Measurements from ENCODE around the gene LITAFD. TPM values are rescaled to one million over a fixed set of nuclear protein-coding genes. Genes with fewer than 3 reads are reported as not detected.

The LITAFD gene
- polyA plus RNA-seq, 3 donors = not detected

GRCh38 chr16:8845699-8846298, 36.4 kb upstream of the LITAFD start:
- peaks cover 49% of the 10 kb centered on the region for H4K20me1 ChIP-seq (ENCODE audit: insufficient read depth, low read length)
- no peak for DNase-seq
- peaks cover 24 to 39% of the 10 kb centered on the region in 2 donors for H3K4me1 ChIP-seq (ENCODE audit: control insufficient read depth in 1 of 2, insufficient read depth in 2 of 2, low read length in 2 of 2)
- H3K9ac ChIP-seq (ENCODE audit: insufficient read depth, low read length, poor library complexity, severe bottlenecking) = no peak overlapping the region
- peaks cover 16% of the 10 kb centered on the region for H3K79me2 ChIP-seq (ENCODE audit: insufficient read depth, low read length)
- no peak overlapping the region for H3K27ac ChIP-seq (ENCODE audit: low read depth in 1 of 2, low read length in 2 of 2)
- H3K4me1 Mint-ChIP-seq = peaks cover 54% of the 10 kb centered on the region
- no peak for TF ChIP-seq CTCF (IDR thresholded peaks at IDR 0.05)
- H3K9me3 ChIP-seq (replicated peaks in 1 of 2; ENCODE audit: control insufficient read depth in 1 of 2, insufficient read depth in 1 of 2, low read length in 2 of 2) = no peaks in the 10 kb centered on the region
- H3K4me2 ChIP-seq (replicated peaks; ENCODE audit: extremely low read depth, low read length, poor library complexity, severe bottlenecking) = no peak overlapping the region
- intact Hi-C loops (cut with micrococcal nuclease) = no loop called here
- H3K36me3 ChIP-seq (replicated peaks in 1 of 2; ENCODE audit: control insufficient read depth in 1 of 2, insufficient read depth in 2 of 2, low read length in 2 of 2) = peaks cover 13 to 34% of the 10 kb centered on the region in 2 donors
- H3K27me3 ChIP-seq (ENCODE audit: control insufficient read depth in 2 of 2, insufficient read depth in 2 of 2, low read length in 2 of 2) = no peaks in the 10 kb centered on the region
- 100% methylated on average over 4 of the region's 7 CpGs for WGBS (ENCODE audit: insufficient coverage)
- H3K4me3 ChIP-seq (replicated peaks in 1 of 3; ENCODE audit: low read depth in 2 of 3, low read length in 3 of 3) = no peak overlapping the region
- H2AFZ ChIP-seq (ENCODE audit: insufficient read depth, low read depth, low read length, poor library complexity, severe bottlenecking) = no peak overlapping the region
- H3K4me3 Mint-ChIP-seq = no peak overlapping the region
- H3K36me3 Mint-ChIP-seq = peaks cover 64 to 75% of the 10 kb centered on the region in 2 donors
- H3K9me3 Mint-ChIP-seq = peaks cover 0 to 2% (median 0%) of the 10 kb centered on the region in 7 donors
- H3K27me3 Mint-ChIP-seq (ENCODE audit: low read depth in 3 of 3) = peaks cover 4 to 8% (median 5%) of the 10 kb centered on the region in 3 donors
- no peak overlapping the region for H3K27ac Mint-ChIP-seq

- Histone ChIP-seq H4K20me1 (ENCODE audit: insufficient read depth, low read length) (peaks cover 49% of the 10 kb centered on the region), H2AFZ (ENCODE audit: insufficient read depth, low read depth, low read length, poor library complexity, severe bottlenecking) (no peak overlapping the region), H3K9me3 (replicated peaks in 1 of 2; ENCODE audit: control insufficient read depth in 1 of 2, insufficient read depth in 1 of 2, low read length in 2 of 2) (no peaks in the 10 kb centered on the region), H3K79me2 (ENCODE audit: insufficient read depth, low read length) (peaks cover 15% of the 10 kb centered on the region), H3K4me1 (ENCODE audit: control insufficient read depth in 1 of 2, insufficient read depth in 2 of 2, low read length in 2 of 2) (peaks cover 25 to 41% of the 10 kb centered on the region in 2 donors), H3K9ac (ENCODE audit: insufficient read depth, low read length, poor library complexity, severe bottlenecking) (no peak overlapping the region), H3K27ac (ENCODE audit: low read depth in 1 of 2, low read length in 2 of 2) (no peak overlapping the region), H3K36me3 (replicated peaks in 1 of 2; ENCODE audit: control insufficient read depth in 1 of 2, insufficient read depth in 2 of 2, low read length in 2 of 2) (peaks cover 13 to 37% of the 10 kb centered on the region in 2 donors), H3K27me3 (ENCODE audit: control insufficient read depth in 2 of 2, insufficient read depth in 2 of 2, low read length in 2 of 2) (no peaks in the 10 kb centered on the region), H3K4me3 (replicated peaks in 1 of 3; ENCODE audit: low read depth in 2 of 3, low read length in 3 of 3) (no peak overlapping the region), H3K4me2 (replicated peaks; ENCODE audit: extremely low read depth, low read length, poor library complexity, severe bottlenecking) (no peak overlapping the region)
- H3K27me3 Mint-ChIP-seq (ENCODE audit: low read depth in 3 of 3) = peaks cover 4 to 8% (median 5%) of the 10 kb centered on the region in 3 donors
- H3K4me1 Mint-ChIP-seq = peaks cover 59% of the 10 kb centered on the region
- peaks cover 71 to 77% of the 10 kb centered on the region in 2 donors for H3K36me3 Mint-ChIP-seq
- no peak overlapping the region for H3K4me3 Mint-ChIP-seq
- peak in 1 of 3 donors; percentile 0 for DNase-seq
- 96% methylated on average over 10 of the region's 10 CpGs for WGBS (ENCODE audit: insufficient coverage)
- TF ChIP-seq CTCF (IDR thresholded peaks at IDR 0.05) = no peak
- H3K27ac Mint-ChIP-seq = no peak overlapping the region
- intact Hi-C loops (cut with micrococcal nuclease) = no loop called here
- peaks cover 0 to 2% (median 0%) of the 10 kb centered on the region in 7 donors for H3K9me3 Mint-ChIP-seq
Measured at GRCh38 chr16:8846401-8846932, 35.7 kb upstream of the LITAFD start.
